K562 (cell line): ENCODE data around the gene CNKSR1. TPM values are rescaled to one million over a fixed set of nuclear protein-coding genes. Genes with fewer than 3 reads are reported as not detected.

ENCODE experiments used
- ARID1B ChIP-seq: fragments of 450-650 bp; IDR thresholded peaks from 2 replicates; pipeline ENCODE4 v1.6.1; 2016; ENCODE audit warnings: antibody characterized with exemption, mild to moderate bottlenecking, inconsistent platforms
- FOSL1 ChIP-seq: fragments of 200-800 bp; sonication (Bioruptor generic); conservative IDR thresholded peaks from 2 replicates; pipeline ENCODE4 v1.6.1; 2016; ENCODE audit warnings: missing genetic modification characterization, missing compliant biosample characterization
- FOXO4 ChIP-seq: fragments of 450-650 bp; formaldehyde crosslinking; IDR thresholded peaks from 2 replicates; pipeline ENCODE4 v1.4.0; 2020; ENCODE audit warnings: mild to moderate bottlenecking, moderate library complexity
- GTF2A2 ChIP-seq: IDR thresholded peaks from 2 replicates; pipeline ENCODE4 v1.6.1; 2016; ENCODE audit warnings: mild to moderate bottlenecking, missing genetic modification characterization, missing compliant biosample characterization
- L3MBTL2 ChIP-seq: fragments of 450-650 bp; IDR thresholded peaks from 2 replicates; pipeline ENCODE4 v1.6.1; 2016; ENCODE audit warnings: mild to moderate bottlenecking, moderate library complexity
- PBX2 ChIP-seq, 2 experiments: IDR thresholded peaks in 1 of 2; conservative IDR thresholded peaks in 1 of 2; 2 replicates each; pipeline ENCODE4 v1.6.1; 2016; ENCODE audit warnings: low read depth in 2 of 2, mild to moderate bottlenecking in 1 of 2, missing compliant biosample characterization in 1 of 2, missing genetic modification characterization in 1 of 2, moderate library complexity in 1 of 2
- POLR3A ChIP-seq: IDR thresholded peaks from 2 replicates; pipeline ENCODE4 v1.6.1; 2011; ENCODE audit warnings: borderline replicate concordance, mild to moderate bottlenecking, moderate library complexity; ENCODE audit not compliant: insufficient read length, insufficient read depth; ENCODE audit errors: extremely low read depth
- POLR3G ChIP-seq: IDR thresholded peaks from 2 replicates; pipeline ENCODE4 v1.6.1; 2011; ENCODE audit not compliant: insufficient read length, insufficient replicate concordance; ENCODE audit errors: extremely low read depth
- PRDM10 ChIP-seq: fragments of 450-650 bp; IDR thresholded peaks from 2 replicates; pipeline ENCODE4 v1.6.1; 2018; ENCODE audit not compliant: partially characterized antibody
- THRB ChIP-seq: fragments of 450-650 bp; formaldehyde crosslinking; conservative IDR thresholded peaks from 2 replicates; pipeline ENCODE4 v1.4.0; 2022; ENCODE audit warnings: mild to moderate bottlenecking, missing genetic modification characterization
- ZBTB34 ChIP-seq: fragments of 250-450 bp; sonication (Bioruptor Pico); IDR thresholded peaks from 2 replicates; pipeline ENCODE4 v1.8.0; 2021; ENCODE audit warnings: mild to moderate bottlenecking, moderate library complexity
- ZNF121 ChIP-seq: sonication (generic); formaldehyde crosslinking; conservative IDR thresholded peaks from 2 replicates; pipeline ENCODE4 v1.8.0; 2022; ENCODE audit warnings: missing genetic modification reagents
- ZNF124 ChIP-seq: sonication (generic); formaldehyde crosslinking; IDR thresholded peaks from 2 replicates; pipeline ENCODE4 v1.8.1; 2022; ENCODE audit warnings: missing genetic modification reagents
- ZNF324 ChIP-seq: fragments of 250-450 bp; sonication (Bioruptor Pico); IDR thresholded peaks from 2 replicates; pipeline ENCODE4 v1.4.0; 2020; ENCODE audit warnings: mild to moderate bottlenecking
- ZNF408 ChIP-seq: fragments of 250-450 bp; sonication (Bioruptor Pico); IDR thresholded peaks from 2 replicates; pipeline ENCODE4 v1.4.0; 2020; ENCODE audit warnings: low read depth, mild to moderate bottlenecking, moderate library complexity
- polyA plus RNA-seq, 8 experiments: library from polyadenylated mRNA; depleted of rRNA in 4 of 8; stranded (reverse) in 5 of 8; unstranded in 3 of 8; fragments of >200 nt; fragmentation: Nextera tagmentation in 2 of 8; fragmentation: Illumina TruSeq in 1 of 8; extraction: Ambion mirVana in 2 of 8; extraction: Trizol in 1 of 8; gene quantifications; 2 replicates each; pipeline versions ENCODE4 v1.2.1 to v1.2.3, GENCODE V29; 2011 to 2014; ENCODE audit warnings: inconsistent platforms in 1 of 8, missing spikeins in 1 of 8
- total RNA-seq, 7 experiments: library from RNA; depleted of rRNA in 6 of 7; stranded (reverse); fragments of >200 nt in 6 of 7; fragmentation: Illumina TruSeq in 2 of 7; extraction: Trizol in 2 of 7; gene quantifications; 2 replicates each; pipeline versions ENCODE4 v1.2.1 to v1.2.3, GENCODE V29; 2011 to 2021; ENCODE audit warnings: low replicate concordance in 1 of 7

Gene CNKSR1
- total and polyA plus RNA-seq, 9 of the 15 experiments (the other 6 are each of a cell fraction or from before 2014, with no cell fraction given): 0.03 to 2.8 (median 1.1) TPM

- TF ChIP-seq POLR3A (no peak), ZNF324 (CRISPR knock-in tag) (0 out of 2 replicates have a peak, but pooled peaks have one; percentile 19), ZNF124 (CRISPR knock-in tag) (no peak), ZNF121 (CRISPR knock-in tag) (no peak), THRB (no peak), PRDM10 (no peak), POLR3G (no peak), ARID1B (0 out of 2 replicates have a peak, but pooled peaks have one; percentile 8), FOXO4 (0 out of 2 replicates have a peak, but pooled peaks have one; percentile 9), L3MBTL2 (peak; percentile 99), ZBTB34 (CRISPR knock-in tag) (no peak), PBX2 (CRISPR knock-in tag; IDR thresholded peaks at IDR 0.05; ENCODE audit: low read depth) (no peak), PBX2 (tag; conservative IDR thresholded peaks at IDR 0.05; ENCODE audit: low read depth) (no peak), FOSL1 (tag) (peak; percentile 66), ZNF408 (no peak), GTF2A2 (tag) (peak; percentile 64; the same call in 1 of the 2 replicates)
Measured at GRCh38 chr1:26161415-26162219, 15.7 kb upstream of the CNKSR1 start (continued).
